OCI-LY7 (cell line): Measurements from ENCODE around the gene PGAP2. TPM values are rescaled to one million over a fixed set of nuclear protein-coding genes. Genes with fewer than 3 reads are reported as not detected.

Source experiments
- BruUV-seq: library from RNA; stranded (reverse); fragments of 400-500 nt; replicated peaks from 2 replicates; lab custom pipeline; 2021; lab: Mats Ljungman, UMichigan
- CTCF ChIA-PET: fragments of 300-600 bp; sonication (Branson Sonifier 250); formaldehyde crosslinking; loops from one replicate; lab custom pipeline; 2022; ENCODE audit warnings: antibody characterized with exemption; ENCODE audit not compliant: unreplicated experiment; lab: Charles Lee
- POLR2A ChIA-PET: fragments of 300-600 bp; sonication (Branson Sonifier 250); formaldehyde crosslinking; loops from one replicate; lab custom pipeline; 2022; ENCODE audit warnings: antibody characterized with exemption; lab: Charles Lee
- DNase-seq: peaks from one replicate; pipeline ENCODE4 v3.0.0-alpha.2; 2015; ENCODE audit warnings: low spot score
- H2AFZ ChIP-seq: fragments of 200-600 bp; sonication (generic), shearing (Covaris generic); 2 replicates; pipeline ENCODE4 v1.6.1; 2014; ENCODE audit warnings: mild to moderate bottlenecking, antibody characterized with exemption, low read length, moderate library complexity
- H3K27ac ChIP-seq: fragments of 200-600 bp; sonication (generic); 2 replicates; pipeline ENCODE4 v1.5.1; 2014; ENCODE audit warnings: mixed run types, low read depth, mild to moderate bottlenecking, moderate library complexity, low read length, inconsistent platforms; ENCODE audit not compliant: poor library complexity, severe bottlenecking
- H3K36me3 ChIP-seq: fragments of 200-600 bp; sonication (generic); 2 replicates; pipeline ENCODE4 v1.6.1; 2014; ENCODE audit warnings: mild to moderate bottlenecking, antibody characterized with exemption, low read length, moderate library complexity, mixed read lengths; ENCODE audit not compliant: insufficient read depth
- H3K4me1 ChIP-seq: fragments of 200-600 bp; sonication (generic); 2 replicates; pipeline ENCODE4 v1.5.1; 2014; ENCODE audit warnings: mild to moderate bottlenecking, low read length; ENCODE audit not compliant: insufficient read depth, poor library complexity, severe bottlenecking
- H3K4me2 ChIP-seq: fragments of 200-600 bp; sonication (generic); 2 replicates; pipeline ENCODE4 v1.6.1; 2014; ENCODE audit warnings: mild to moderate bottlenecking, low read length
- H3K4me3 ChIP-seq: fragments of 200-600 bp; sonication (generic); 2 replicates; pipeline ENCODE4 v1.5.1; 2014; ENCODE audit warnings: mild to moderate bottlenecking, low read depth, low read length; ENCODE audit not compliant: poor library complexity, severe bottlenecking
- H3K79me2 ChIP-seq: fragments of 200-600 bp; sonication (generic); 2 replicates; pipeline ENCODE4 v1.6.1; 2016; ENCODE audit warnings: low read depth, mild to moderate bottlenecking, low read length, moderate library complexity, mixed read lengths; ENCODE audit not compliant: insufficient read depth
- H3K9me2 ChIP-seq: fragments of 200-600 bp; sonication (generic); 2 replicates; pipeline ENCODE4 v1.6.1; 2016; ENCODE audit warnings: mild to moderate bottlenecking, low read length, mixed read lengths; ENCODE audit not compliant: insufficient read depth
- H3K9me3 ChIP-seq: fragments of 200-600 bp; sonication (generic); 2 replicates; pipeline ENCODE4 v1.6.1; 2014; ENCODE audit warnings: mild to moderate bottlenecking, mixed run types, low read length, mixed read lengths
- H4K20me1 ChIP-seq: fragments of 200-600 bp; sonication (generic); 2 replicates; pipeline ENCODE4 v1.6.1; 2014; ENCODE audit warnings: mild to moderate bottlenecking, antibody characterized with exemption, low read length, moderate library complexity, mixed read lengths; ENCODE audit not compliant: insufficient read depth
- CTCF ChIP-seq: fragments of 200-600 bp; sonication (generic); conservative IDR thresholded peaks from 2 replicates; pipeline ENCODE4 v1.5.1; 2014; ENCODE audit warnings: mild to moderate bottlenecking, antibody characterized with exemption, low read length, moderate library complexity, mixed read lengths
- EZH2phosphoT487 ChIP-seq: fragments of 200-600 bp; sonication (generic); IDR thresholded peaks from 2 replicates; pipeline ENCODE4 v1.6.1; 2018; ENCODE audit warnings: low read depth, borderline replicate concordance, mild to moderate bottlenecking, mixed run types, antibody characterized with exemption, low read length, moderate library complexity, mixed read lengths
- intact Hi-C: fragments of 100-400 bp; cut with micrococcal nuclease; formaldehyde crosslinking; loops from one replicate; pipeline ENCODE4 v1.10.0; 2022; ENCODE audit not compliant: unreplicated experiment
- total RNA-seq, 2 experiments: library from RNA; depleted of rRNA in 1 of 2; stranded (reverse); fragments of >200 nt in 1 of 2; shearing (Covaris generic) in 1 of 2; gene quantifications; 2 replicates each; pipeline ENCODE4 v1.2.3, GENCODE V29; 2014 to 2022

The PGAP2 gene
- total RNA-seq, 2 experiments from 2014 or later = 23.9 to 44.0 TPM

GRCh38 chr11:3845246-3845645, 36.9 kb downstream of the PGAP2 start:
- no peak overlapping the region for H3K4me2 ChIP-seq
- no peak overlapping the region for H3K27ac ChIP-seq
- H2AFZ ChIP-seq = no peak overlapping the region
- H3K36me3 ChIP-seq = no peaks in the 10 kb centered on the region
- H4K20me1 ChIP-seq = no peaks in the 10 kb centered on the region
- CTCF ChIA-PET = no interaction called here
- no peak overlapping the region for H3K4me3 ChIP-seq
- BruUV-seq = no TSS peak
- peaks cover 7% of the 10 kb centered on the region for H3K4me1 ChIP-seq
- no peaks in the 10 kb centered on the region for H3K9me3 ChIP-seq
- POLR2A ChIA-PET = interaction anchor here (0.5 to 2.6 kb wide), 2 partner anchors 9 to 45 kb away, joined by 7 read pairs; no protein-coding TSS in a partner anchor
- no peaks in the 10 kb centered on the region for H3K9me2 ChIP-seq
- H3K79me2 ChIP-seq = peaks cover 3% of the 10 kb centered on the region; the same call in 1 of the 2 replicates
- no peak for TF ChIP-seq EZH2phosphoT487
- TF ChIP-seq CTCF = no peak
- no peak for DNase-seq
- intact Hi-C loops = no loop called here

- no peak overlapping the region for H3K27ac ChIP-seq
- H3K36me3 ChIP-seq = no peaks in the 10 kb centered on the region
- H2AFZ ChIP-seq = no peak overlapping the region
- no peaks in the 10 kb centered on the region for H4K20me1 ChIP-seq
- DNase-seq = no peak
- H3K79me2 ChIP-seq = no peaks in the 10 kb centered on the region
- CTCF ChIA-PET = no interaction called here
- no peak overlapping the region for H3K4me3 ChIP-seq
- POLR2A ChIA-PET = interaction anchor here (1.0 to 1.1 kb wide), 2 partner anchors 9 to 227 kb away, joined by 3 to 5 read pairs; no protein-coding TSS in a partner anchor
- H3K4me2 ChIP-seq = no peak overlapping the region
- BruUV-seq = no TSS peak
- H3K9me2 ChIP-seq = no peaks in the 10 kb centered on the region
- intact Hi-C loops = no loop called here
- H3K9me3 ChIP-seq = no peaks in the 10 kb centered on the region
- peaks cover 7% of the 10 kb centered on the region for H3K4me1 ChIP-seq
- TF ChIP-seq EZH2phosphoT487 = no peak
- TF ChIP-seq CTCF = no peak
These were observed 37.3 kb downstream of the PGAP2 start for GRCh38 chr11:3845670-3846069.

- no TSS peak for BruUV-seq
- Histone ChIP-seq H3K4me1 (peaks cover 20% of the 10 kb centered on the region), H3K9me3 (no peaks in the 10 kb centered on the region), H3K36me3 (no peaks in the 10 kb centered on the region), H3K27ac (no peak overlapping the region), H3K79me2 (no peaks in the 10 kb centered on the region), H3K4me2 (no peak overlapping the region), H3K9me2 (no peaks in the 10 kb centered on the region), H2AFZ (no peak overlapping the region), H3K4me3 (no peak overlapping the region), H4K20me1 (no peaks in the 10 kb centered on the region)
- POLR2A ChIA-PET = interaction anchor here (0.6 to 3.7 kb wide), 7 partner anchors 8 to 232 kb away, joined by 3 to 21 read pairs (median 4); partner anchors contain the start of gene RHOG
- intact Hi-C loops = loop anchor here (1.0 kb wide), 1 partner anchor 223 kb away; no protein-coding TSS in a partner anchor
- CTCF ChIA-PET = interaction anchor here (0.7 to 4.7 kb wide), 6 partner anchors 8 to 223 kb away, joined by 3 to 36 read pairs (median 4); partner anchors contain the start of gene RHOG
- TF ChIP-seq CTCF (peak; percentile 91), EZH2phosphoT487 (no peak)
- DNase-seq = peak; percentile 69
These were observed 41.0 kb downstream of the PGAP2 start for GRCh38 chr11:3849297-3849874.
